Gastroesophageal sphincter (tissue), 3 donors: Measurements from ENCODE around the gene GNLY.

Source experiments
- EP300 ChIP-seq: sonication (generic); formaldehyde crosslinking; IDR thresholded peaks from one replicate; pipeline ENCODE4 v1.6.1; 2017; ENCODE audit warnings: antibody characterized with exemption, mild to moderate bottlenecking
- TF ChIP-seq, protein P1 (sequence below), 4 experiments: fragments of 200-600 bp in 2 of 4; fragments of 450-650 bp in 2 of 4; sonication (generic) in 1 of 4; IDR thresholded peaks; one replicate each; pipeline ENCODE4 v1.5.1; 2017 to 2019; ENCODE audit warnings: antibody characterized with exemption in 4 of 4, mild to moderate bottlenecking in 2 of 4, moderate library complexity in 2 of 4

DNA sequence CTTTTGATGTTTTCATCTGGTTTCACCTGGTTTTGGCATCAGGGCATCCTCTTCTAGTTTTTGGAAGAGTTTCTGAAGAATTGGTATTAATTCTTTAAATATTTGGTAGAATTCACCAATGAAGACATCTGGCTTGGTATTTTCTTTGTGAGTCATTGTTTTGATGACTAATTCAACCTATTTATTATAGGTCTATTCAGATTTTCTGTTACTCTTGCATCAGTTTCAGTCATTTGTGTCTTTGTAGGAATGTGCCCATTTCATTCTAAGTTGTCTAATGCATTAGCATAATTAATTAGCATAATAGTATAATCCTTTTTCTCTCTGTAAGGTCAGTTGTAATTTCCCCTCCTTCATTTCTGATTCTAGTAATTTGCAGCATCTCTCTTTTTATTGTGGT, 8.0 kb downstream of the GNLY start:
- TF ChIP-seq, protein P1, sequence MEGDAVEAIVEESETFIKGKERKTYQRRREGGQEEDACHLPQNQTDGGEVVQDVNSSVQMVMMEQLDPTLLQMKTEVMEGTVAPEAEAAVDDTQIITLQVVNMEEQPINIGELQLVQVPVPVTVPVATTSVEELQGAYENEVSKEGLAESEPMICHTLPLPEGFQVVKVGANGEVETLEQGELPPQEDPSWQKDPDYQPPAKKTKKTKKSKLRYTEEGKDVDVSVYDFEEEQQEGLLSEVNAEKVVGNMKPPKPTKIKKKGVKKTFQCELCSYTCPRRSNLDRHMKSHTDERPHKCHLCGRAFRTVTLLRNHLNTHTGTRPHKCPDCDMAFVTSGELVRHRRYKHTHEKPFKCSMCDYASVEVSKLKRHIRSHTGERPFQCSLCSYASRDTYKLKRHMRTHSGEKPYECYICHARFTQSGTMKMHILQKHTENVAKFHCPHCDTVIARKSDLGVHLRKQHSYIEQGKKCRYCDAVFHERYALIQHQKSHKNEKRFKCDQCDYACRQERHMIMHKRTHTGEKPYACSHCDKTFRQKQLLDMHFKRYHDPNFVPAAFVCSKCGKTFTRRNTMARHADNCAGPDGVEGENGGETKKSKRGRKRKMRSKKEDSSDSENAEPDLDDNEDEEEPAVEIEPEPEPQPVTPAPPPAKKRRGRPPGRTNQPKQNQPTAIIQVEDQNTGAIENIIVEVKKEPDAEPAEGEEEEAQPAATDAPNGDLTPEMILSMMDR (IDR thresholded peaks at IDR 0.05) = no peak
- no peak for TF ChIP-seq EP300
